HG03342 (cell line): Measurements from ENCODE around the gene LAMA3.

Source experiments
- ATAC-seq: cut with Tn5 transposase; IDR thresholded peaks from one replicate; pipeline ENCODE4 v1.9.1; 2021; ENCODE audit warnings: mild to moderate bottlenecking, moderate library complexity; ENCODE audit not compliant: unreplicated experiment

The LAMA3 gene

DNA sequence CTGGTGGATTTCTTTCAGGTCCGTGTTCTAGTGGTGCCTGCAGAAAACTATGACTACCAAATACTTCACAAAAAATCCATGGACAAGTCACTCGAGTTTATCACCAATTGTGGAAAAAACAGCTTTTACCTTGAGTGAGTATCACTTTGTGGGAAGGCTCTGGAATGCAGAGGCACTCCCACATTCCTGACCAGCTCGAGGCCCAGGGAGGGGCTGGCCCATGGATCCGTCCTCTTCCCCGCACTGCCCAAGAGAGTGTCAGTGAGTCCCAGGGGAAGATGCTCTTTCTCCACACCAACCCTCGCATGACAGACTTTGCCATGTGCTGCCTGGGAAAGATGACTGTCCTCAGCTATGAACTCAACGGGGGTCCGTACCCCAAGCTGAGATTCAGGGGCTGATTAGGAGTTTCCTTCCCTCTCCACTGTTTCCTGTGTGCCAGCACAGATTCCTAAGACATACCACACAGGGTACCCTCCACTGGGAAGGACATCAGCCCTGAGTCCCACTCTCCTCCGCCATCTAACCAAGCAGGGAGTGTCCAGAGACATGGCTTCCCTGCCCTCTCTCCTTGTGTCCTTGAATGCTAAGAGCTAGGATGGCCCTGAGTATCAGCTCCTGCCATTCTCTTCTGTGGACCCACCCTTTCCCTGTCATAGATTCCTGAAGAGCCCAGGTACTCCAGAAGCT, 155.9 kb downstream of the LAMA3 start:
- ATAC-seq = no peak

DNA sequence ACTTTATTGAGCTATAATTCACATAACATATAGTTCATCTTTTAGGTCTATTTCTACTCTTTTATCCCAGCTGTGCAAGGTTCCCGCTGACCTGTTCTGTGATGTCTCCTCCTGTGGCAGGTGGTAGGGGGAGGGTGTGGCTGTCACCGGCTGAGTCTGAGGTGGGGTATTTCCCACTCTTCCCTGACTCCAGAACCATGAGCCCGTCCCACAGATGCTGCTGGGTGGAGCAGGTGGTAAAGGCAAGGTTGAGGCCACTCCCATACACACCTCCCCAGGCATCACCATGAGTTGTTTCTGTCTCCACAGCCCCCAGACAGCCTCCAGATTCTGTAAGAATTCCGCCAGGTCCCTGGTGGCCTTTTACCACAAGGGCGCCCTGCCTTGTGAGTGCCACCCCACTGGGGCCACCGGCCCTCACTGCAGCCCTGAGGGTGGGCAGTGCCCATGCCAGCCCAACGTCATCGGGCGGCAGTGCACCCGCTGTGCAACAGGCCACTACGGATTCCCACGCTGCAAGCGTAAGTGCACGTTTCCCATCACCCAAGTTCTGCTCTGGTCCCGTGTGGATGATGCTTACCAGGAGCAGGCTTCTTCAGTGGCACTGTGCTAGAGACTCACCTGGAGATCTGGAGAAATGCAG, 156.9 kb downstream of the LAMA3 start:
- no peak for ATAC-seq

DNA sequence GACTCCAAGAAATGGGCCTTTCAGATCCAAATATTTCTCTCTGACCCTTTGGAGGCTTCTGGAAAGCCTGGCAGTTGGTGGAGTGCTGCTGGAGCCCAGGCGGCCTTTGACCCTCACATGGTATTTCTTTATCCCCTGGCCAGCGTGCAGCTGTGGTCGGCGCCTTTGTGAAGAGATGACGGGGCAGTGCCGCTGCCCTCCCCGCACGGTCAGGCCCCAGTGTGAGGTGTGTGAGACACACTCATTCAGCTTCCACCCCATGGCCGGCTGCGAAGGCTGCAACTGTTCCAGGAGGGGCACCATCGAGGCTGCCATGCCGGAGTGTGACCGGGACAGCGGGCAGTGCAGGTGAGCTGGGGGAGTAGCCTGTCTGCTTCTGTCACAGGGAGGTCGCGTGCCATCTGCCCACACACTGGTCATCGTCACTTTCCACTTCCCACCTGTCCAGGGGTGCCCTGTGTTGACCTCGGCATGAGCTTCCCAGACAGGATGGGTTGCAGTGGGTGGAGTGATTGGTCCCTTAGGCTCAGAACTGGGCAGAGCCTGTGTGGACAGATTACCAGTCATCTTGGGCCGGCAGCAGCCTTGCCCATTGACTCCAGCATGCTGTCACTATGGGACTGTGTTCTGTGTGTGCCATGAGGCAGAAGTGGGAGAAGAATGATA, 158.2 kb downstream of the LAMA3 start:
- no peak for ATAC-seq

DNA sequence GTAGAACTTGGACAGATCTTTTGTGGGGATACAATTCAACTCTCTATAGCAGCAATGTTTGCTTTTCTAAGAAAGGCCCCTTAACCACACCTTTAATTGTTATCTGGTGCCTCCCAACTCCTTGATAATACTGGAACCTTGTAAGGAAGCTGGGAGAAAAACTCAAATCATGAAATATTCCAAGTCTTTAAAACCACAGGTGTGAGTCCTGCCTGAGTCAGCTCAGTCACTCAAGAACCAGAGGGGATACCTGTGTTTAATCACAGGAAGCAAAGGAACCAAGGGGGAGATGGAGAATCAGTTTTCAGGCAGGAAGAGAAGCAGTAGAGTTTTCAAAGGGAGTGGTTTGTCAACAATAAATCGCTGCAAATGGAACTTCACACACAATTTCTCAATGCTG, 159.9 kb downstream of the LAMA3 start:
- ATAC-seq = no peak

DNA sequence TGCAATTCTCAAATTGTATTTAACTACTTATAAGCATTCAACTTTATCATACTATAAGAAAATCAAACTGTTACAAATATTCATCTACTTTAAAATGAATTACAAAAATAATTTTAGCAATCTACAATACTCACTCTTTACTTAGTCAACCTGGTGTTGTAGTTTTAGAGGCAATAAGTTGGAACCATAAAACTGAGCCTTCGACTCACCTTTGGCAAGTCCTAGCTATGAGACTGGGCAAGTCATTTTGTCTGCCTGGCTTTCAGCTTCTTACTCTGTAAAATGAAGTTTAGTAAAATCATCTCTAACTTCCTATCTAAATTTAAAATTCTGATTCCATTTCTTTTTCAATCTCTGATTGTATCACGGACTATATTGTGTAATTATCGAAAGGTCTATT, 161.0 kb downstream of the LAMA3 start:
- ATAC-seq = no peak

DNA sequence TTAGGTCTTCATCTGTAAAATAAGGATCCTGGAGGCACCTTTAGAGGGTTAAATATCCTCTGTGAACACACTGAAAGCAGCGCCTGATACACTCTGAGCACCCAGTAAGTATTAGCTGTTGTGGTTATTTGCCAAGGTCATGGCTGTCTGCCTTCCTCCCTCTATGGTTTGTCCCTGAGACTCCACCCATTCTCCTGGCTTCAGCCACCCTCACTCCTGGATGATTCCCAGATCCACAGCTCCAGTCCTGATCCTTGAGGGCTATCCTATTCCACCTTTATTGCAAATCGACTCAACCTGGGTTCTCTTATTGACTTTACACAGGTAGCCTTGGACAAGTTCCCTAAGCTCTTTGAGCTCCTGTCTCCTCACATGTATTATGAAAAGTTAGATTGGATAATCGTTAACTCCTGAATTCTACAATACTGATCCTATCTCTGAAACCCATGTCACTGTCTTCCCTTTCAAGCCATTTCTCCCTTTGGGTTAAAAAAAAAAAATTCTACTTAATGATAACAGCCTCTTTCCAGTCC, 162.3 kb downstream of the LAMA3 start:
- no peak for ATAC-seq

DNA sequence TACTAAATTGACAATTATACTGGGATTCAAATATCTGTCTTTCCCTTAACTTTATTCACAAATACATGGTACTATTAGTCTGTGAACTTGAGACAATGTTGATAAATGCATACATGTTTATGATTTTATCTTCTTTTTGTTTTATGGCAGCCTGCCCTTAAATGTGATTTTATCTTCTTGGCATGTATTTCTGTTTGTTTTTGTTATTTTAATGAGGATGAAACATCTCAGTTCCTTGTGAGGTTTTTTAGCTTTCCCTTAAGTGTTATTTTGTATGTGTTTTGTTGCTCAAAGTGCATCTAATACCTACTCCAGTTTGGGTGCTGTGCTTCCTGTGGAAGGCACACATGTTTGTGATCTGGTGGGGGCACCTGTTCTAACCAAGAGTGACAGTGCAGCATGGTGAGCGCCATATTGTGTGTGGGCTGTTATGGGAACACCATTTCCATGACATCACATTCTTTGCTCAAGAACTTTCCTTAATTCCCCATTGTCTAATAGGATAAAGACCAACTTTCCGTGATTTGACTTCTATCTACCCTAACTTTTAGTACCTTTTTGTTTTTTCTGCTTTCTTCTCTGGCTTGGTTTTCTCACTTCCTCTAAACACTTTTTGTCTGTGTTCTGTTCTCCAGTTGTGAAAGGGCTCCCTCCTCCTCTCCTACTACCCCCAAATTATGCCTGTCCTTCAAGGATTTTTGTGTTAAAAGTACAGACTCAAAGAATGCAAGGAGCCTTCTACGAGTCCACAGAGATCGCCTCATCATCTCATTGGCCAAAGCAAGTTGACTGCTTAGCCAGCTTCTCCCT, 163.2 kb downstream of the LAMA3 start:
- ATAC-seq = no peak

DNA sequence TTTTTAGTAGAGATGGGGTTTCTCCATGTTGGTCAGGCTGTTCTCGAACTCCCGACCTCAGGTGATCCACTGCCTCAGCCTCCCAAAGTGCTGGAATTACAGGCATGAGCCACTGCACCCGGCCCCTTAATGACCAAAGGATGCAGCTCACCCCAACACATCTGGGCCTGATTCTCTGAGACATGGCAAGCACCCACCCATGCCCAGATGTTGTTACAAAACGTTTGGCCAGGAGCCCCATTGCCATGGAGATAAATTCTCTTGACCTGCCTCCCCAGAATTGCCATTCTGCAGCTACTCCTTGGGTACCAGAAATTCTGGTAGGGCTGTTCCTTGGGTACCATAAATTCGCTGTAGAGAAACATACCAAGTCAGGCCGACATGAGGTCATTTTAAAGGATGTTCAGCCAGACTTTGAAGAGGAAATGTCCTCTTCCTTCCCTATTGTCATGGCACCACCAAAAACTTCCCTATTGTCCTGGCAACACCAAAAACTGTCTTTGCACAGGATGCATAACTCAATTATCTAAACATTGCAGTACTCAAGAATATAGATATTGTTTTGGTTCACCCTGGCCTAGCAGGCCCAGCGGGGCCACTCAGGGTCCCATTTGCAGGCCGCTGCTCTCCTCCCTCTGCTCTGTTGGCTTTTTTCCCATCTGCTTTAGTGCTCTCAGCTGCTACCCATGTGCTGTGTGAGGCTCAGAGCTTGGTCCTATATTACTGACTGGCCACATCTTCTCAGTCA, 164.4 kb downstream of the LAMA3 start:
- no peak for ATAC-seq

DNA sequence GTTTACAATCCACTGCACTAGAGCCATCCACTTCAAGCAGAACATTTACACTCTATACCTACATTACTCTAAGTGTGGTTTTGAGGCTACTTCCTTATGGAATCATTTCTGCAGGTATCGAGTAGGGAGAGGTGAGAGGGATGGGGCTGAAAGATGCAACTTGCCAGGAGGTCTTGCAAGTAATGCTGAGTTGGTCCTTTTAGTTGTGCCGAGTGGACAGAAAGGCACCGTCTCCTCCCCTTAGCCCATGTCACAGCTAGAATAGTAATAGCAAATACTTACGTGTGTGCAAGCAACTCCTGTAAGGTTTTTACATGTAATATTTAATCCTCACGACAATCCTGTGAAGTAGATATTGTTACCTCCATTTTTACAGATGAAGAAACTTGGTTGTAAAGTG, 166.5 kb downstream of the LAMA3 start:
- ATAC-seq = no peak

DNA sequence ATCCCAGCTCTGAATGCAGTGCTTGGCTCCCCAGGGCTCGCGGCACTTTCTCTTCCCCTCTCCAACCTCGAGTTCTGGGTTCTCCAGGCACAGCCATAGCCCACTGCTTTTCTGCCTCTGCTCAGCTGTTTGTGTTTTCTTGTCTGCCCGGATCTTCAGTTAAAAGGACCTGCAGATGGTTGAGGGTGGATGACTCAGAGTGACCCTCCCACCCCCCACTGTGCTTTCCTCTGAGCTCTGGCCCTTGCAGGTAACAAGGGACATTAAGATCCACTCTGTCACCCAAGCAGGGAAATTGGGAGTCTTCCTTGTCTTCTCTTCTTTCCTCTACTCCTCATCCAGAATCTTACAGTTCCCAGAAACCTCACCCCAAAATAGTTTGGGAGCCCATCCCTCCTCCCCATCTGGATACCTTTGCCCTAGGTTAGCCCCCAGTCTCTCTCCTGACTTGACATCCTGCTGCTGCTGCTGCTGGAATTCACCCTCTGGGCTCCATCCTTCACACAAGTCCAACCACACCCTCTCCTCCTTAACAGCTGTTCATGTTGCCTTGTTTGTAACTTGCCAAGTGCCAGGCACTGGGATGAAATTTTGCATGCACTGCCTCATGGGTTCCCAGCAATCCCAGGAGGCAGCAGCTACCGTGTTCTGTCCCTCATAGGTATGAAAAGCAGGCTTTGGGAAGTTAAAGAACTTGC, 167.4 kb downstream of the LAMA3 start:
- no peak for ATAC-seq

DNA sequence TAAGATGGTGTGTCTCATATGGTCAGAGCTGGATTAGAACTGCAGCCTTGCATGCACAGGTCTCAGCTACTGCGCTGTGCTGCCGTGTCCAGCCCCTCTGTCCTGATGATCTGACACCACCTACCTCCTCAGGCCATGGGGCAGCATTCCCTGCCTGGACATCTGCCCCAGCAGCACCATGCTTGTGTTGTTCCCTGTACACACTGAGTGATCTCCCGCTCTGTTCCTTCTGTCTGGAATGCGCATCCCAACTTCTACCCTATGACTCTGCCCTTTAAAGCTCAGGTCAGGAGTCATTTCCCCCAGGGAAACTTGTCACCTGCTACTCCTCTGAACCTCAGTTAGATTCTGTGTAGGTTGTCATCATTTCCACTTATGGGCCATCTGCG, 167.9 kb downstream of the LAMA3 start:
- no peak for ATAC-seq

DNA sequence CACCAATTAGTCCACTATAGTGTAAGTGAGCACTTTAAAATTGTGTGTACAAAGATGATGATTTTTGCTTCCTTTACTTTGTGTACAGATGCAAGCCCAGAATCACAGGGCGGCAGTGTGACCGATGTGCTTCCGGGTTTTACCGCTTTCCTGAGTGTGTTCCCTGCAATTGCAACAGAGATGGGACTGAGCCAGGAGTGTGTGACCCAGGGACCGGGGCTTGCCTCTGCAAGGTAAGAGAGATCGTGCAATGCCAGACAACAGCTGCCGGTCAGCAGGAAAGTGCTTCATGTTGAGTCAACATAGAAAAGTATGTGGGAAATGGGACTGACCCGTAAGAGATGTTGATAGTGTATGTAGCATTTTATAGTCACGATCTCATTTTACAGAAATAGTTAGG, 168.5 kb downstream of the LAMA3 start:
- ATAC-seq = no peak

DNA sequence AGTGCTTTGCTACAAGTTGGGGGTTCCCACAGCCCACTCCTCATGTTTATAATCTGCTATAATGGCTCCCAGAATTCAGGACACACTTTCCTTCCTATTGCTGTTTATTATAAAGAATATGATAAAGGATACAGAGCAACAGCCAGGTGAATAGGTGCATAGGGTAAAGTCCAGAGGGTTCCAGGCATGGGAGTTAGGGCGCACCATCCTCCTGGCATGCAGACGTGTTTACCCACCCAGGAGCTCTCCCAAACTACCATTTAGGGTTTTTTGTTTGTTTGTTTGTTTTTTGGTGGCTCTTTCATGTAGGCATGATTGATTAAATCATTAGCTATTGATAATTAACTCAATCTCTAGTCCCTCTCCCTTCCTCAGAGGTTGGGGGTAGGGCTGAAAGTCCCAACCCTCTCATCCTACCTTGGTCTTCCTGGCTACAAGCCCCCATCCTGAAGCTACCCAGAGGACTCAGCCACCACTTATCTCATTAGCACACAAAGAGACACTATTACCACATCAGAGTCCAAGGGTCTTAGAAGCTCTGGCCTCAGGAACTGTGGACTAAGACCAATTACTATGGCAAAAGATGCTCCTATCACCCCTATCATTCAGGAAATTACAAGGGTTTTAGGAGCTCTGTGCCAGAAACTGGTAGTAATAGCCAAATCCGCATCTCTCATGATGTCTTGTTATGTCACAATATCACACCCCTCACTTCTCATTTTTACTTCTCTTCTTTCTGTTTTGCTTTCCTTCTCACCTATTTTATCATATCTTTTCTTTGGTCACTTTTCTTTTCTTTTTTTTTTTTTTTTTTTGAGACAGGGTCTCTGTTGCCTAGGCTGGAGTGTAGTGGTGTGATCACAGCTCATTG, 170.4 kb downstream of the LAMA3 start:
- no peak for ATAC-seq

DNA sequence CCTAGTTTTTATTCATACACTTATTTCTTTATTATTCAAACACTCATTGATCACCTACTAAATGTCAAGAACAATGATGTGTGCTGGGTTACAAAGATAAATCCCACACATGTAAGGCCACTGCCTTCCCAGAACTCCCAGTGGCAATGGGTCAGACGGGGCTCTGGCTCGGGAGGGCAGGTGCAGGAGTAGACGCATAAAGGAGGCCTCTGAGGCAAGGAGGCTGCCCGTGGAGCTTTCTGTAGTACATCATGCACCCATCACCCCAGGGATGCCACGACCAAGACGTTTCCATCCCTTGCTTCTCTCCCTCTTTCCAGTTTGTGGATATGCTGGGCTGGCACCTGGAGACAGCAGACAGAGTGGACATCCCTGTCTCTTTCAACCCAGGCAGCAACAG, 172.1 kb downstream of the LAMA3 start:
- no peak for ATAC-seq

DNA sequence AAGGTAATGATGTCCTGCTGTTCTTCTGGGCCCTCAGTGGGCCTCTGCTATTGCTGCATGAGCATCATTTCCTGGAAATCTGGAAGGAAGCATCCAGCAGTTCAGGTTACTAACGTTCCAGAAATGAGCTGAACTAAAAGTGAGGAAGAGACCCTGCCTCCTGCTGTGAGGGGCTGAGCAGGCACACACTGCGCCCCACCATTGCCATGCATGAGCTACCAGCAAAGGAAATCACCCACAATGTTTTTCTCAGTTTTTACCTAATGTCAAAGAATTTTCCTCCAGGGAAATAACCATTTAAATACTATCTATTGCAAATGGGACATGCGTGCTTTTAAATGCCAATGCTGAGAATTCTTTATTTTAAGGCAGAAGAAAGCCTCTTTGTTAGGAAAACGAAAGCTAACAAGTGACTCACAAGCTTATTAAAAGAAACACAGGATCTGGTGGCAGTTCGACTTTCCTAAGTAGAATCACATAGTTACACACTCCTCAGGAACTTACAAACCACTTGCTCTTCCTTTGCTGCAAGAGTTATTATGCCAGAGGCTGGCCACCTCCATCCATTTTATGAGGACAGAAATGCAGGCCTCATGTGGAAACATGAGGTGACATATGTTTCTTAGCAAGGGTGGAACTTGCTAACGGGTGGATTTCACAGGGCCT, 172.7 kb downstream of the LAMA3 start:
- no peak for ATAC-seq

DNA sequence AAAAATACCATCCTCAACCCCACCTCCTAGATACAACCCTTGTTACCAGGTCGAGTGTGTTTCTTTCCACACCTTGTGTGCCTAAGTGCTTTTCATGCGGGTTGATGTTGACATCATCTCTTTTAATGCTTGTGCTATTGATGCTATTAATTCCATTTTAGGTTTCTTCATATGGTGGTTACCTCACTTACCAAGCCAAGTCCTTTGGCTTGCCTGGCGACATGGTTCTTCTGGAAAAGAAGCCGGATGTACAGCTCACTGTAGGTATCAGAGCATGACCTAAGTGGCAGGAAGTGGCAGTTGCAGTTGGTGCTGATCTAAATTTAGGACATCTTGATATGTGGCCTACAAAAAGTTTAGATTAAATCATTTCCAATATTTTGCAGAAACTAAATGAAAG, 175.4 kb downstream of the LAMA3 start:
- no peak for ATAC-seq

DNA sequence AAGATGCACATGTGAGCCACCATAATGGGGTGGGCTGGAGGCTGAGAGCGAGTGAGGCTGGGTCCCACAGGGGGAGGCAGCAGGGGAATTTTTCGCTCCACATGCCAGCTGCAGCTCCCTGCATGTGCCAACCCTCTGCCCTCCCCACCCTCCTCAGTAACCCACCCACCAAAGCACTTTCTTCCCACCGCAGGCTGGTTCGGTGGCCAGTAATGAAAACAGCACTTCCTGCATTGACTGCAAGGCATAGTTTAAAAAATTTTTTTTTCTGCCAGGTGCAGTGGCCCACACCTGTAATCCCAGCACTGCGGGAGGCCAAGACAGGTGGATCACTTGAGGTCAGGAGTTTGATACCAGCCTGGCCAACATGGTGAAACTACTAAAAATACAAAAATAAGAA, 177.8 kb downstream of the LAMA3 start:
- no peak for ATAC-seq

DNA sequence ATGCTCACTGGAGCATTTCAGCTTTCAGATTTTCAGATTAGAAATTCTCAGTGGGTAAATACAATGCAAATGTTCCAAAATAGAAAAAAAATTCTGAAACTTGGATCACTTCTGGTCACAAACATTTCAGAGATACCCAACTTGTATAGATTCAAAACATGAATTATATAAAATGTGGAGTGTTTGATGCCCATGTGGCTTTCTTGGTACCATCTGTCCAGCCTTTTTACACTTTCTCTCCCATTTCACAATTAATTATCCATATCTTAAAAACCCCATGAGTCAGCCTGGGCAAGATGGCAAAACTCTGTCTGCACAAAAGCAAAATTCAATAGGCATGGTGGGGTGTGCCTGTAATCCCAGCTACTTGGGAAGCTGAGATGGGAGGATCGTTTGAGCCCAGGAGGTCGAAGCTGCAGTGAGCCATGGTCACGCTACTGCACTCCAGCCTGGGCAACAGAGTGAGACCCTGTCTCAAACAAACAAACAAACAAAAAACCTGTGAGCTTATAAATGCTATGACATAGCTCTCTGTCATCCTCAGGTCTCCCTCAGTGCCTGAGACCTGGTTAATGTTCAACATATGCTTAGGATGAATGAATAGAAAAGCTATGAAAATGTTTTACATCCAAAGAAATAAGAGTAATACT, 179.0 kb downstream of the LAMA3 start:
- no peak for ATAC-seq
